ENCODE data around the gene DYNC2I2.

DNA sequence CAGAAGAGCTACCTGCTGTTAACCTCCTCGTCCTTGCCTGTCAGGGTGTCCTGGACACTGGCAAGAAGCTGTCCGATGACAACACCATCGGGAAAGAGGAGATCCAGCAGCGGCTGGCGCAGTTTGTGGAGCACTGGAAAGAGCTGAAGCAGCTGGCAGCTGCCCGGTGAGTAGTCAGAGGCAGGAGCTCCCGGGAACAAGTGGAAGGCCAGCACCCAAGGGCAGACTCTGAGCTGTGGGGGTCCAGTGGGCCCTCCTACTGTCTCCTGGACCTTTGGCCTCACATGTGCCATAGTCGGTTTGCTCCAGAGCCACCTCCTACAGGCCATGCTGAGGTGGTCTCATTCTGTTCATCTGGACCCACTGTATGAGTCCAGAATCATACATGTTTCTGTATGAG lies 38.7 kb downstream of the DYNC2I2 start:
- TF ChIP-seq, protein P1, sequence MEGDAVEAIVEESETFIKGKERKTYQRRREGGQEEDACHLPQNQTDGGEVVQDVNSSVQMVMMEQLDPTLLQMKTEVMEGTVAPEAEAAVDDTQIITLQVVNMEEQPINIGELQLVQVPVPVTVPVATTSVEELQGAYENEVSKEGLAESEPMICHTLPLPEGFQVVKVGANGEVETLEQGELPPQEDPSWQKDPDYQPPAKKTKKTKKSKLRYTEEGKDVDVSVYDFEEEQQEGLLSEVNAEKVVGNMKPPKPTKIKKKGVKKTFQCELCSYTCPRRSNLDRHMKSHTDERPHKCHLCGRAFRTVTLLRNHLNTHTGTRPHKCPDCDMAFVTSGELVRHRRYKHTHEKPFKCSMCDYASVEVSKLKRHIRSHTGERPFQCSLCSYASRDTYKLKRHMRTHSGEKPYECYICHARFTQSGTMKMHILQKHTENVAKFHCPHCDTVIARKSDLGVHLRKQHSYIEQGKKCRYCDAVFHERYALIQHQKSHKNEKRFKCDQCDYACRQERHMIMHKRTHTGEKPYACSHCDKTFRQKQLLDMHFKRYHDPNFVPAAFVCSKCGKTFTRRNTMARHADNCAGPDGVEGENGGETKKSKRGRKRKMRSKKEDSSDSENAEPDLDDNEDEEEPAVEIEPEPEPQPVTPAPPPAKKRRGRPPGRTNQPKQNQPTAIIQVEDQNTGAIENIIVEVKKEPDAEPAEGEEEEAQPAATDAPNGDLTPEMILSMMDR (IDR thresholded peaks at IDR 0.05): no peak
- TF ChIP-seq SIN3A (IDR thresholded peaks at IDR 0.05; ENCODE audit: borderline replicate concordance, low read depth, low read length) (no peak), GABPA (IDR thresholded peaks at IDR 0.05; ENCODE audit: low read depth) (no peak), TAF1 (IDR thresholded peaks at IDR 0.05; ENCODE audit: borderline replicate concordance, low read depth, low read length) (no peak), REST (IDR thresholded peaks at IDR 0.05; ENCODE audit: low read depth, low read length) (no peak), RXRA (IDR thresholded peaks at IDR 0.05; ENCODE audit: borderline replicate concordance, low read depth) (no peak), POLR2AphosphoS5 (IDR thresholded peaks at IDR 0.05; ENCODE audit: low read depth, low read length) (no peak), MEF2A (IDR thresholded peaks at IDR 0.05; ENCODE audit: borderline replicate concordance, low read depth) (no peak), EP300 (IDR thresholded peaks at IDR 0.05; ENCODE audit: borderline replicate concordance in 1 of 2, low read depth in 1 of 2, low read length in 1 of 2) (no peak), EZH2phosphoT487 (IDR thresholded peaks at IDR 0.05; ENCODE audit: borderline replicate concordance, low read depth) (no peak), RAD21 (IDR thresholded peaks at IDR 0.05; ENCODE audit: low read length) (no peak)
- TF ChIP-seq, protein P2, sequence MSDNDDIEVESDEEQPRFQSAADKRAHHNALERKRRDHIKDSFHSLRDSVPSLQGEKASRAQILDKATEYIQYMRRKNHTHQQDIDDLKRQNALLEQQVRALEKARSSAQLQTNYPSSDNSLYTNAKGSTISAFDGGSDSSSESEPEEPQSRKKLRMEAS (IDR thresholded peaks at IDR 0.05; ENCODE audit: low read depth): no peak

Data from SK-N-SH (cell line).